ENCODE measurements around the gene SLC22A13.

The SLC22A13 gene

GRCh38 chr3:38247366-38248035 lies 18.1 kb upstream of the SLC22A13 start:
- TF ChIP-seq, protein P1, sequence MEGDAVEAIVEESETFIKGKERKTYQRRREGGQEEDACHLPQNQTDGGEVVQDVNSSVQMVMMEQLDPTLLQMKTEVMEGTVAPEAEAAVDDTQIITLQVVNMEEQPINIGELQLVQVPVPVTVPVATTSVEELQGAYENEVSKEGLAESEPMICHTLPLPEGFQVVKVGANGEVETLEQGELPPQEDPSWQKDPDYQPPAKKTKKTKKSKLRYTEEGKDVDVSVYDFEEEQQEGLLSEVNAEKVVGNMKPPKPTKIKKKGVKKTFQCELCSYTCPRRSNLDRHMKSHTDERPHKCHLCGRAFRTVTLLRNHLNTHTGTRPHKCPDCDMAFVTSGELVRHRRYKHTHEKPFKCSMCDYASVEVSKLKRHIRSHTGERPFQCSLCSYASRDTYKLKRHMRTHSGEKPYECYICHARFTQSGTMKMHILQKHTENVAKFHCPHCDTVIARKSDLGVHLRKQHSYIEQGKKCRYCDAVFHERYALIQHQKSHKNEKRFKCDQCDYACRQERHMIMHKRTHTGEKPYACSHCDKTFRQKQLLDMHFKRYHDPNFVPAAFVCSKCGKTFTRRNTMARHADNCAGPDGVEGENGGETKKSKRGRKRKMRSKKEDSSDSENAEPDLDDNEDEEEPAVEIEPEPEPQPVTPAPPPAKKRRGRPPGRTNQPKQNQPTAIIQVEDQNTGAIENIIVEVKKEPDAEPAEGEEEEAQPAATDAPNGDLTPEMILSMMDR (IDR thresholded peaks at IDR 0.05; ENCODE audit: insufficient read depth, low read depth, low read length, missing control alignments), result no peak
- no peak for DNase-seq (ENCODE audit: low read depth)

DNA sequence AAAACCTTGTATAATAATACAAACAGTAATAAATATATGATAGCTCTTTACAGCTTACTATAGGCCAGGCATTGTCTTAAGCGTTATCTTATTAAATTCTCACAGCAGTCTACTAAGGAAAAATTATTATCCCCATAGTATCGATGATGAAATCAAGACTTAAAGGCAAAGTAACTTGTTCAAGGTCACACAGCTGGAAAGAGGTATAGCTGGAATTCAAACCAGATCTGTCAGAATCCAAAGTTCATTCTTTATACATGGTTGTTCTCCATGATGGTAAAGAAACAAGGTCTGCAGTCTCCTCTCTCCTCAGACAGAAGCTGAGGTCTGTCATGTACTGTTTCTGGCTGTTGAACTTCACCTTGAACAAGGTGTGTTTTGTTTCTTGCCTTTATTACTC lies 15.4 kb upstream of the SLC22A13 start:
- TF ChIP-seq, protein P1 (IDR thresholded peaks at IDR 0.05; ENCODE audit: insufficient read depth, low read depth, low read length, missing control alignments), result no peak
- no peak for DNase-seq (ENCODE audit: low read depth)
- H3K4me3 ChIP-seq (ENCODE audit: low read depth, low read length), result no peak overlapping the region

More at GRCh38 chr3:38247366-38248035, 18.1 kb upstream of the SLC22A13 start:
- H3K4me3 ChIP-seq (ENCODE audit: low read depth, low read length), result no peak overlapping the region

- TF ChIP-seq, protein P1 (IDR thresholded peaks at IDR 0.05; ENCODE audit: insufficient read depth, low read depth, low read length, missing control alignments), result no peak
- H3K4me3 ChIP-seq (ENCODE audit: low read depth, low read length), result no peak overlapping the region
- no peak for DNase-seq (ENCODE audit: low read depth)
These were observed 14.4 kb upstream of the SLC22A13 start for GRCh38 chr3:38251197-38251596.

- TF ChIP-seq, protein P1 (IDR thresholded peaks at IDR 0.05; ENCODE audit: insufficient read depth, low read depth, low read length, missing control alignments), result no peak
- no peak for DNase-seq (ENCODE audit: low read depth)
- no peak overlapping the region for H3K4me3 ChIP-seq (ENCODE audit: low read depth, low read length)
These were observed 11.9 kb upstream of the SLC22A13 start for GRCh38 chr3:38253704-38254103.

DNA sequence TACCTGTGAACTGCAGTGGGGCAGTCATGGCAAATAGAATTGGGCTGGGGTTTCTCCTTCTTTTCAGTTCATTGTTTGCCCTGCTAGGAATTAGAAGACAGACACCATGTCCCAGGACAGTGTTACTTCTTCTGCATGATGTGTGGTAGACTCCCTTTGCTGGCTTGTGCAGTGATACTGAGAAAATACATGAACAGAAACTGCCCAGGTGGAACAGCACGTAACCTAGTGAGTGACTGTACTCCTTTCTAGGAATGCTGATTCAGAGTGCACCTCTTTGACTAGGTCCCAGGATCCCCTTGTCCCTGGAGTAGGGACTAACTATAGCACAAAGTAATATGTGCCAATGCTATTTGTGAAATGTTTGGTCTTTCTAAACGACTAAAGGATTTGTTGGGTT lies 10.7 kb upstream of the SLC22A13 start:
- H3K4me3 ChIP-seq (ENCODE audit: low read depth, low read length), result no peak overlapping the region
- DNase-seq (ENCODE audit: low read depth), result no peak
- TF ChIP-seq, protein P1 (IDR thresholded peaks at IDR 0.05; ENCODE audit: insufficient read depth, low read depth, low read length, missing control alignments), result no peak

- TF ChIP-seq, protein P1 (IDR thresholded peaks at IDR 0.05; ENCODE audit: insufficient read depth, low read depth, low read length, missing control alignments), result no peak
- no peak overlapping the region for H3K4me3 ChIP-seq (ENCODE audit: low read depth, low read length)
- no peak for DNase-seq (ENCODE audit: low read depth)
These were observed 10.0 kb upstream of the SLC22A13 start for GRCh38 chr3:38255627-38256026.

DNA sequence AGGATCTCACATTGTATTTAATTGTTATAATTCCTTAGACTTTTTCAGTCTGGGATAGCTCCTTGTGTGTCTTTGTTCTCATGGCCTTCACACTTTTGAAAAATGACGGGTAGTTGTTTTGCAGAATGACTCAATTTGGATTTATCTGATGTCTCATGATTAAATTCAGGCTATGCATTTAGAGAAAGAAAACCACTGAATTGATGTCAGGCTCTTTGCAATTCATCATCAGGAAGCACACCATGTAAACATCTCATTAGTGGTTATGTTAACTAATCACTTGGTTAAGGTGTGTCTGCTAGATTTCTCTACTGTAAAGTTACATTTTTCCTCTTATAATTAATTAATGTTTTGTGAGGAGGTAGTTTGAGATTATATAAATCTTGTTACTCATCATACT lies 8.0 kb upstream of the SLC22A13 start:
- DNase-seq (ENCODE audit: low read depth), result no peak
- TF ChIP-seq, protein P1 (IDR thresholded peaks at IDR 0.05; ENCODE audit: insufficient read depth, low read depth, low read length, missing control alignments), result no peak
- H3K4me3 ChIP-seq (ENCODE audit: low read depth, low read length), result no peak overlapping the region

Data from GM12865 (cell line).